ENCODE data around the gene VOPP1.
"Not testable (repeated sequence)": the region's sequence is repeated elsewhere in the genome, so short reads cannot be mapped to it uniquely, and the experiment has no call there.

Gene VOPP1

GRCh38 chr7:55514546-55515265 lies 57.6 kb downstream of the VOPP1 start:
- Histone ChIP-seq H3K27me3 (ENCODE audit: insufficient read depth, low read depth) (no peaks in the 10 kb centered on the region), H3K4me3 (IDR thresholded peaks at IDR 0.05; ENCODE audit: insufficient read depth, low read depth, low read length) (no peak overlapping the region), H3K4me2 (no peak overlapping the region), H4K20me1 (ENCODE audit: insufficient read depth) (no peaks in the 10 kb centered on the region), H3K27ac (no peak overlapping the region), H3K9ac (no peak overlapping the region), H3K36me3 (ENCODE audit: insufficient read depth) (peaks cover 12% of the 10 kb centered on the region; the same call in 1 of the 2 replicates), H3K79me2 (ENCODE audit: insufficient read depth, low read depth) (peaks cover 64% of the 10 kb centered on the region), H2AFZ (ENCODE audit: low read depth) (no peak overlapping the region), H3K4me1 (ENCODE audit: low read depth, poor library complexity, severe bottlenecking) (peaks cover 95% of the 10 kb centered on the region)
- no peak for TF ChIP-seq CTCF (conservative IDR thresholded peaks at IDR 0.05; ENCODE audit: low read depth, low read length)

- Histone ChIP-seq H3K79me2 (ENCODE audit: insufficient read depth, low read depth) (peaks cover 62% of the 10 kb centered on the region), H3K27me3 (ENCODE audit: insufficient read depth, low read depth) (no peaks in the 10 kb centered on the region), H3K36me3 (ENCODE audit: insufficient read depth) (peaks cover 9% of the 10 kb centered on the region; the same call in 1 of the 2 replicates), H2AFZ (ENCODE audit: low read depth) (no peak overlapping the region), H3K4me1 (ENCODE audit: low read depth, poor library complexity, severe bottlenecking) (peaks cover 99% of the 10 kb centered on the region), H3K9ac (no peak overlapping the region), H3K4me2 (no peak overlapping the region), H3K27ac (peak overlapping the region; percentile 5; the same call in 1 of the 2 replicates), H3K4me3 (IDR thresholded peaks at IDR 0.05; ENCODE audit: insufficient read depth, low read depth, low read length) (no peak overlapping the region), H4K20me1 (ENCODE audit: insufficient read depth) (no peaks in the 10 kb centered on the region)
- TF ChIP-seq CTCF (conservative IDR thresholded peaks at IDR 0.05; ENCODE audit: low read depth, low read length), result no peak
Measured at GRCh38 chr7:55513868-55514267, 58.4 kb downstream of the VOPP1 start.

- Histone ChIP-seq H3K27ac (no peak overlapping the region; the same call in 1 of the 2 replicates), H3K4me3 (IDR thresholded peaks at IDR 0.05; ENCODE audit: insufficient read depth, low read depth, low read length) (no peak overlapping the region), H3K27me3 (ENCODE audit: insufficient read depth, low read depth) (no peaks in the 10 kb centered on the region), H3K4me2 (no peak overlapping the region; the same call in 1 of the 2 replicates), H4K20me1 (ENCODE audit: insufficient read depth) (no peaks in the 10 kb centered on the region), H3K36me3 (ENCODE audit: insufficient read depth) (0 out of 2 replicates have a peak, but pooled peaks cover 2% of the 10 kb centered on the region), H3K4me1 (ENCODE audit: low read depth, poor library complexity, severe bottlenecking) (peaks cover 99% of the 10 kb centered on the region), H3K9ac (no peak overlapping the region), H2AFZ (ENCODE audit: low read depth) (no peak overlapping the region), H3K79me2 (ENCODE audit: insufficient read depth, low read depth) (peaks cover 58% of the 10 kb centered on the region)
- no peak for TF ChIP-seq CTCF (conservative IDR thresholded peaks at IDR 0.05; ENCODE audit: low read depth, low read length)
Measured at GRCh38 chr7:55512635-55513191, 59.6 kb downstream of the VOPP1 start.

GRCh38 chr7:55510621-55511020 lies 61.7 kb downstream of the VOPP1 start:
- H2AFZ ChIP-seq (ENCODE audit: low read depth), result no peak overlapping the region
- H3K9ac ChIP-seq, result no peak overlapping the region
- peak overlapping the region; percentile 83 for H3K4me2 ChIP-seq
- no peaks in the 10 kb centered on the region for H3K36me3 ChIP-seq (ENCODE audit: insufficient read depth)
- H3K27me3 ChIP-seq (ENCODE audit: insufficient read depth, low read depth), result no peaks in the 10 kb centered on the region
- H3K79me2 ChIP-seq (ENCODE audit: insufficient read depth, low read depth), result peaks cover 74% of the 10 kb centered on the region
- TF ChIP-seq CTCF (conservative IDR thresholded peaks at IDR 0.05; ENCODE audit: low read depth, low read length), result no peak
- H3K4me3 ChIP-seq (IDR thresholded peaks at IDR 0.05; ENCODE audit: insufficient read depth, low read depth, low read length), result no peak overlapping the region
- H3K4me1 ChIP-seq (ENCODE audit: low read depth, poor library complexity, severe bottlenecking), result peaks cover 100% of the 10 kb centered on the region
- no peaks in the 10 kb centered on the region for H4K20me1 ChIP-seq (ENCODE audit: insufficient read depth)
- H3K27ac ChIP-seq, result peak overlapping the region; percentile 82

GRCh38 chr7:55510206-55510605 lies 62.1 kb downstream of the VOPP1 start:
- peak overlapping the region; percentile 82 for H3K27ac ChIP-seq

More at GRCh38 chr7:55510206-55510605, 62.1 kb downstream of the VOPP1 start:
- not testable (repeated sequence) for H3K9ac ChIP-seq; H2AFZ ChIP-seq (ENCODE audit: low read depth); H3K27me3 ChIP-seq (ENCODE audit: insufficient read depth, low read depth); H3K36me3 ChIP-seq (ENCODE audit: insufficient read depth); H3K4me3 ChIP-seq (IDR thresholded peaks at IDR 0.05; ENCODE audit: insufficient read depth, low read depth, low read length); H4K20me1 ChIP-seq (ENCODE audit: insufficient read depth)
- Histone ChIP-seq H3K4me1 (ENCODE audit: low read depth, poor library complexity, severe bottlenecking) (peaks cover 97% of the 10 kb centered on the region), H3K79me2 (ENCODE audit: insufficient read depth, low read depth) (peaks cover 71% of the 10 kb centered on the region), H3K4me2 (peak overlapping the region; percentile 83)
